Smooth muscle cell of the umbilical artery (primary cell): ENCODE measurements around the gene SCGB1C2. TPM values are rescaled to one million over a fixed set of nuclear protein-coding genes. Genes with fewer than 3 reads are reported as not detected.

Source experiments
- total RNA-seq: library from RNA; depleted of rRNA; stranded (reverse); fragments of >200 nt; gene quantifications from 2 replicates; pipeline ENCODE4 v1.2.3, GENCODE V29; 2014

Gene SCGB1C2
- not detected in 2 replicates for total RNA-seq

GRCh38 chr17:137166-137807 is at the start of gene SCGB1C2:
SCGB1C2 (plus strand) TSS chr17:137569; CDS start chr17:137591, 22 bp downstream.

DNA sequence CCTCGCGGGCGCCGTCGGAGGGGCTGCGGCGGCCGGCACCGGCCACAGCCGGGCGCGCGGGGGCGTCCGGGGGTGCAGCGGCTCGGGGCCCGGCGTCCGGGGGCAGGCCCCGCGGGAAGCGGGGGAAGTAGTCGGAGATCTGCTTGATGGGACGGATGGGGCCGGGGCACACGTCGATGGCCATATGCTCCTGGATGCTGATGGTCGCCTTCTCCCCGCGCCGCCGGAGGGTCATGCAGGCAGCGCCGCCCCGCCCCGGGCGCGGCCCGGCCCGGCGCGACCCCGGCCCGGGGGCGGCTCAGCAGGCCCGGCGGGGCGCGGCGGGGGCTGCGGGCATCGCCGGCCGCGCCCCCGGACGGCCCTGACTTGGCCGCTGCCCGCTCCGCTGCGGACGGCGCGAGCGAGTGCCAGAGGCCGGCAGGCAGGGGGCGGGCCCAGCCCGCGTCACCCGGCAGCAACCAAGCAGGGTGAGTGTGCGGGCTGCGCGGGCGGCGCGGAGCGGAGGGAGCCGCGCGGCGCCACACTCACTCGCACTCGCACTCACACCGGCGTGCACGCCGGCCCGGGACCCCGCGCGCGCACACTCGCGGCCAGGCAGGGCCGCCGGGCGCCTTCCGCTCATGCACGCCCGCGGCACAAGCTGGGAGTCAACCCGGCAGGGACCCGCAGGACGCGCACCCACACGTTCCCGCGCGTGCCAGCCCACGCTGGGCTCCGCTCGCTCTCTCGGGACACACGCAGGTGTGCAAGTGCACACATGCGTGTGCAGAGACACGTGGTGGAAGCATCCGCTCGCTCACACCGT is 44.1 kb downstream of the SCGB1C2 start, which contains the start of gene DOC2B:
Gene DOC2B (minus strand): TSS at position 406 of the 805 bp plus-strand sequence. CDS start 171 bp downstream, at position 235.

Other genes starting within 250 kb of the SCGB1C2 start
- not detected in 2 replicates for gene DOC2B, start 44.1 kb downstream of the SCGB1C2 start, total RNA-seq
- 2.7 and 3.1 TPM in 2 replicates for gene RPH3AL, start 215.2 kb downstream of the SCGB1C2 start, total RNA-seq